OCI-LY7 (cell line): ENCODE measurements around the gene MYO1F. TPM values are rescaled to one million over a fixed set of nuclear protein-coding genes. Genes with fewer than 3 reads are reported as not detected.

Source experiments
- BruUV-seq: library from RNA; stranded (reverse); fragments of 400-500 nt; replicated peaks from 2 replicates; lab custom pipeline; 2021; lab: Mats Ljungman, UMichigan
- CTCF ChIA-PET: fragments of 300-600 bp; sonication (Branson Sonifier 250); formaldehyde crosslinking; loops from one replicate; lab custom pipeline; 2022; ENCODE audit warnings: antibody characterized with exemption; ENCODE audit not compliant: unreplicated experiment; lab: Charles Lee
- POLR2A ChIA-PET: fragments of 300-600 bp; sonication (Branson Sonifier 250); formaldehyde crosslinking; loops from one replicate; lab custom pipeline; 2022; ENCODE audit warnings: antibody characterized with exemption; lab: Charles Lee
- DNase-seq: peaks from one replicate; pipeline ENCODE4 v3.0.0-alpha.2; 2015; ENCODE audit warnings: low spot score
- H2AFZ ChIP-seq: fragments of 200-600 bp; sonication (generic), shearing (Covaris generic); 2 replicates; pipeline ENCODE4 v1.6.1; 2014; ENCODE audit warnings: mild to moderate bottlenecking, antibody characterized with exemption, low read length, moderate library complexity
- H3K27ac ChIP-seq: fragments of 200-600 bp; sonication (generic); 2 replicates; pipeline ENCODE4 v1.5.1; 2014; ENCODE audit warnings: mixed run types, low read depth, mild to moderate bottlenecking, moderate library complexity, low read length, inconsistent platforms; ENCODE audit not compliant: poor library complexity, severe bottlenecking
- H3K36me3 ChIP-seq: fragments of 200-600 bp; sonication (generic); 2 replicates; pipeline ENCODE4 v1.6.1; 2014; ENCODE audit warnings: mild to moderate bottlenecking, antibody characterized with exemption, low read length, moderate library complexity, mixed read lengths; ENCODE audit not compliant: insufficient read depth
- H3K4me1 ChIP-seq: fragments of 200-600 bp; sonication (generic); 2 replicates; pipeline ENCODE4 v1.5.1; 2014; ENCODE audit warnings: mild to moderate bottlenecking, low read length; ENCODE audit not compliant: insufficient read depth, poor library complexity, severe bottlenecking
- H3K4me2 ChIP-seq: fragments of 200-600 bp; sonication (generic); 2 replicates; pipeline ENCODE4 v1.6.1; 2014; ENCODE audit warnings: mild to moderate bottlenecking, low read length
- H3K4me3 ChIP-seq: fragments of 200-600 bp; sonication (generic); 2 replicates; pipeline ENCODE4 v1.5.1; 2014; ENCODE audit warnings: mild to moderate bottlenecking, low read depth, low read length; ENCODE audit not compliant: poor library complexity, severe bottlenecking
- H3K79me2 ChIP-seq: fragments of 200-600 bp; sonication (generic); 2 replicates; pipeline ENCODE4 v1.6.1; 2016; ENCODE audit warnings: low read depth, mild to moderate bottlenecking, low read length, moderate library complexity, mixed read lengths; ENCODE audit not compliant: insufficient read depth
- H3K9me2 ChIP-seq: fragments of 200-600 bp; sonication (generic); 2 replicates; pipeline ENCODE4 v1.6.1; 2016; ENCODE audit warnings: mild to moderate bottlenecking, low read length, mixed read lengths; ENCODE audit not compliant: insufficient read depth
- H3K9me3 ChIP-seq: fragments of 200-600 bp; sonication (generic); 2 replicates; pipeline ENCODE4 v1.6.1; 2014; ENCODE audit warnings: mild to moderate bottlenecking, mixed run types, low read length, mixed read lengths
- H4K20me1 ChIP-seq: fragments of 200-600 bp; sonication (generic); 2 replicates; pipeline ENCODE4 v1.6.1; 2014; ENCODE audit warnings: mild to moderate bottlenecking, antibody characterized with exemption, low read length, moderate library complexity, mixed read lengths; ENCODE audit not compliant: insufficient read depth
- CTCF ChIP-seq: fragments of 200-600 bp; sonication (generic); conservative IDR thresholded peaks from 2 replicates; pipeline ENCODE4 v1.5.1; 2014; ENCODE audit warnings: mild to moderate bottlenecking, antibody characterized with exemption, low read length, moderate library complexity, mixed read lengths
- EZH2phosphoT487 ChIP-seq: fragments of 200-600 bp; sonication (generic); IDR thresholded peaks from 2 replicates; pipeline ENCODE4 v1.6.1; 2018; ENCODE audit warnings: low read depth, borderline replicate concordance, mild to moderate bottlenecking, mixed run types, antibody characterized with exemption, low read length, moderate library complexity, mixed read lengths
- intact Hi-C: fragments of 100-400 bp; cut with micrococcal nuclease; formaldehyde crosslinking; loops from one replicate; pipeline ENCODE4 v1.10.0; 2022; ENCODE audit not compliant: unreplicated experiment
- total RNA-seq, 2 experiments: library from RNA; depleted of rRNA in 1 of 2; stranded (reverse); fragments of >200 nt in 1 of 2; shearing (Covaris generic) in 1 of 2; gene quantifications; 2 replicates each; pipeline ENCODE4 v1.2.3, GENCODE V29; 2014 to 2022

The MYO1F gene
- total RNA-seq, 2 experiments from 2014 or later: 8.8 to 18.4 TPM

GRCh38 chr19:8530061-8530679 is 47.1 kb downstream of the MYO1F start:
- DNase-seq: no peak
- Histone ChIP-seq H3K79me2 (no peaks in the 10 kb centered on the region), H2AFZ (no peak overlapping the region), H3K4me3 (no peak overlapping the region), H3K4me2 (no peak overlapping the region), H3K9me2 (no peaks in the 10 kb centered on the region), H3K9me3 (no peaks in the 10 kb centered on the region), H3K27ac (no peak overlapping the region), H4K20me1 (no peaks in the 10 kb centered on the region), H3K36me3 (no peaks in the 10 kb centered on the region), H3K4me1 (no peaks in the 10 kb centered on the region)
- BruUV-seq: no TSS peak
- TF ChIP-seq CTCF (no peak), EZH2phosphoT487 (no peak)
- CTCF ChIA-PET: no interaction called here
- POLR2A ChIA-PET: no interaction called here
- intact Hi-C loops: no loop called here

GRCh38 chr19:8529369-8530006 is 47.8 kb downstream of the MYO1F start:
- Histone ChIP-seq H3K4me1 (no peaks in the 10 kb centered on the region), H3K4me3 (no peak overlapping the region), H3K79me2 (no peaks in the 10 kb centered on the region), H3K36me3 (no peaks in the 10 kb centered on the region), H4K20me1 (no peaks in the 10 kb centered on the region), H3K4me2 (no peak overlapping the region), H3K27ac (no peak overlapping the region), H3K9me2 (no peaks in the 10 kb centered on the region), H2AFZ (no peak overlapping the region), H3K9me3 (no peaks in the 10 kb centered on the region)
- no TSS peak for BruUV-seq
- TF ChIP-seq CTCF (no peak), EZH2phosphoT487 (no peak)
- no peak for DNase-seq
- ChIA-PET POLR2A (no interaction called here), CTCF (no interaction called here)
- intact Hi-C loops: no loop called here

GRCh38 chr19:8528500-8528899 is 48.7 kb downstream of the MYO1F start:
- Histone ChIP-seq H3K36me3 (no peaks in the 10 kb centered on the region), H4K20me1 (no peaks in the 10 kb centered on the region), H3K4me2 (no peak overlapping the region), H3K9me2 (no peaks in the 10 kb centered on the region), H3K27ac (no peak overlapping the region), H3K9me3 (no peaks in the 10 kb centered on the region), H3K4me1 (no peaks in the 10 kb centered on the region), H2AFZ (no peak overlapping the region), H3K4me3 (no peak overlapping the region), H3K79me2 (no peaks in the 10 kb centered on the region)
- ChIA-PET POLR2A (no interaction called here), CTCF (no interaction called here)
- no peak for DNase-seq
- intact Hi-C loops: no loop called here
- no TSS peak for BruUV-seq
- no peak for TF ChIP-seq EZH2phosphoT487
- TF ChIP-seq CTCF: no peak
